ENCODE results near the gene RBM15.

GRCh38 chr1:110341872-110342331 lies 2.7 kb downstream of the RBM15 start:
- TF ChIP-seq CTCF (IDR thresholded peaks at IDR 0.05; ENCODE audit: low read length) (no peak), EZH2 (optimal IDR thresholded peaks at IDR 0.05; ENCODE audit: low read depth, low read length) (no peak)

All from MM.1S (cell line).